Esophagus squamous epithelium (tissue), 5 donors: ENCODE measurements around the gene SHISAL2B. TPM values are rescaled to one million over a fixed set of nuclear protein-coding genes. Genes with fewer than 3 reads are reported as not detected.
A peak's percentile ranks its signal among the peaks of the same experiment; 100 is the strongest.

ENCODE experiments used
- DNase-seq: peaks from one replicate; lab custom pipeline; 2025; lab: John Stamatoyannopoulos, UW
- H3K27ac ChIP-seq, 4 donors: fragments of 200-600 bp; sonication (generic); one replicate each; pipeline ENCODE4 v1.5.1; 2016 to 2019; ENCODE audit warnings: mild to moderate bottlenecking in 1 of 4
- H3K27me3 ChIP-seq, 4 donors: fragments of 200-600 bp; sonication (generic); 1 replicate in 3 of 4; 2 replicates in 1 of 4; pipeline versions ENCODE4 v1.5.1 to v1.6.0; 2017 to 2021; ENCODE audit warnings: antibody characterized with exemption in 1 of 4
- H3K36me3 ChIP-seq, 3 donors: fragments of 200-600 bp; sonication (generic); one replicate each; pipeline ENCODE4 v1.5.1; 2016 to 2019
- H3K4me1 ChIP-seq, 3 donors: fragments of 200-600 bp; sonication (generic); one replicate each; pipeline ENCODE4 v1.5.1; 2017 to 2019
- H3K4me3 ChIP-seq, 4 donors: fragments of 200-600 bp; sonication (generic); 1 replicate in 3 of 4; 2 replicates in 1 of 4; pipeline ENCODE4 v1.5.1; 2016 to 2019; ENCODE audit warnings: mild to moderate bottlenecking in 2 of 4, moderate library complexity in 1 of 4
- H3K9me3 ChIP-seq, 3 donors: fragments of 200-600 bp; sonication (generic); one replicate each; pipeline ENCODE4 v1.5.1; 2016 to 2019
- POLR2A ChIP-seq, 4 donors: fragments of 450-650 bp; IDR thresholded peaks; one replicate each; pipeline ENCODE4 v1.6.1; 2017; ENCODE audit warnings: antibody characterized with exemption in 4 of 4, mild to moderate bottlenecking in 4 of 4, moderate library complexity in 3 of 4
- WGBS, 2 donors: methylation state at CpG; one replicate each; pipeline ENCODE4 v1.1.5; 2018; 5-methylcytosine and 5-hydroxymethylcytosine counted together
- intact Hi-C: fragments of 100-400 bp; cut with DNase I; formaldehyde crosslinking; loops from one replicate; pipeline ENCODE4 v1.15.0; 2022
- total RNA-seq, 4 donors: library from RNA; depleted of rRNA; stranded (reverse); fragments of >200 nt; gene quantifications; one replicate each; pipeline ENCODE4 v1.1.0, GENCODE V29; 2016
- TF ChIP-seq, protein P1 (sequence below), 6 experiments: fragments of 450-650 bp in 4 of 6; fragments of 200-600 bp in 2 of 6; sonication (generic) in 2 of 6; IDR thresholded peaks; one replicate each; pipeline ENCODE4 v1.5.1; 2016 to 2019; ENCODE audit warnings: antibody characterized with exemption in 6 of 6, mild to moderate bottlenecking in 4 of 6, moderate library complexity in 4 of 6
- donor health status: DM: yes; HTN: yes; CAD: no.

The SHISAL2B gene
- total RNA-seq, 4 donors from 2014 or later: not detected

- Histone ChIP-seq H3K36me3 (peaks cover 0 to 43% (median 0%) of the 10 kb centered on the region in 3 donors), H3K4me1 (peaks cover 13 to 41% (median 22%) of the 10 kb centered on the region in 3 donors), H3K27me3 (no peaks in the 10 kb centered on the region), H3K9me3 (no peaks in the 10 kb centered on the region), H3K27ac (no peak overlapping the region), H3K4me3 (no peak overlapping the region)
- intact Hi-C loops: no loop called here
- WGBS, 2 donors: 81 to 87% methylated on average over 4 of the region's 4 CpGs
- no peak for DNase-seq
- TF ChIP-seq, protein P1, sequence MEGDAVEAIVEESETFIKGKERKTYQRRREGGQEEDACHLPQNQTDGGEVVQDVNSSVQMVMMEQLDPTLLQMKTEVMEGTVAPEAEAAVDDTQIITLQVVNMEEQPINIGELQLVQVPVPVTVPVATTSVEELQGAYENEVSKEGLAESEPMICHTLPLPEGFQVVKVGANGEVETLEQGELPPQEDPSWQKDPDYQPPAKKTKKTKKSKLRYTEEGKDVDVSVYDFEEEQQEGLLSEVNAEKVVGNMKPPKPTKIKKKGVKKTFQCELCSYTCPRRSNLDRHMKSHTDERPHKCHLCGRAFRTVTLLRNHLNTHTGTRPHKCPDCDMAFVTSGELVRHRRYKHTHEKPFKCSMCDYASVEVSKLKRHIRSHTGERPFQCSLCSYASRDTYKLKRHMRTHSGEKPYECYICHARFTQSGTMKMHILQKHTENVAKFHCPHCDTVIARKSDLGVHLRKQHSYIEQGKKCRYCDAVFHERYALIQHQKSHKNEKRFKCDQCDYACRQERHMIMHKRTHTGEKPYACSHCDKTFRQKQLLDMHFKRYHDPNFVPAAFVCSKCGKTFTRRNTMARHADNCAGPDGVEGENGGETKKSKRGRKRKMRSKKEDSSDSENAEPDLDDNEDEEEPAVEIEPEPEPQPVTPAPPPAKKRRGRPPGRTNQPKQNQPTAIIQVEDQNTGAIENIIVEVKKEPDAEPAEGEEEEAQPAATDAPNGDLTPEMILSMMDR (IDR thresholded peaks at IDR 0.05): no peak
- no peak for TF ChIP-seq POLR2A (IDR thresholded peaks at IDR 0.05)
Measured at GRCh38 chr5:64763948-64764503, 73.7 kb downstream of the SHISAL2B start.

DNA sequence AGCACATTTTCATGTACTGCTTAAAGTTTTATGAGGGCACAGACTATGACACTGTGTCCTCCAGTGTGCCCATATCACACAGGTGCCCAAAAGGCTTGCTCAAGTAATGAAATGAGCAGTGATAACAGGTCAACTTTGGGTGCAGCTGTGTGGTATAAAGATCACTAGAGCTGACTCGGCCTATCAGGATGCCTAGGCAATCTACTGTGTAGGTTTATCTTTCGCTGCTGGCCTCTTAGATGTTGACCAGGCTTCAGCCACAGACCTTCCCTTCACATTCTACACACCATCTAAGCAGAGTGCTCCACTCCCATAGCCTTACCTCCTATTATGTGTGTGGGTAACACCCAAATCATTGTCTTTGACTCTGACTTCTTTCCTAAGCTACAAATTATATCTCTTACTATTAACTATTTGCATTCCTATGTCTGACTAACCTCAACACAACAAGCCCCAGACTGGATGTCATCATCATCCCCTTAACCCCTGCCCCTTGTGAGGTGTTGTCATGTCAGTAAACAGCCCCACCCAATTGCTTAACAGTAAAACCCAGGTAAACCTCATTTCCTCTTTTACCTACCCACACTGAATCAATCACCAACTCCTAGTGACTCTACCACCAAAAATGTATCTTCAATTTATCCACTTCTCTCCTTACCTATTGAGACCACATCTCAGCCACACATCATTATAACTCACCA is 75.7 kb downstream of the SHISAL2B start:
- TF ChIP-seq POLR2A (IDR thresholded peaks at IDR 0.05): no peak
- TF ChIP-seq, protein P1 (IDR thresholded peaks at IDR 0.05): no peak
- Histone ChIP-seq H3K27ac (peak overlapping the region; percentile 30 to 96 (median 90)), H3K9me3 (no peaks in the 10 kb centered on the region), H3K4me3 (peak overlapping the region in 1 of 4 donors; percentile 87), H3K4me1 (peaks cover 13 to 57% (median 32%) of the 10 kb centered on the region in 3 donors), H3K36me3 (peaks cover 0 to 36% (median 0%) of the 10 kb centered on the region in 3 donors), H3K27me3 (no peaks in the 10 kb centered on the region)
- 82 to 88% methylated on average over 2 of the region's 2 CpGs for WGBS, 2 donors
- intact Hi-C loops: no loop called here
- no peak for DNase-seq

GRCh38 chr5:64766941-64767340 is 76.6 kb downstream of the SHISAL2B start:
- Histone ChIP-seq H3K4me1 (peaks cover 13 to 62% (median 32%) of the 10 kb centered on the region in 3 donors), H3K4me3 (peak overlapping the region; percentile 84 to 95 (median 89)), H3K27ac (peak overlapping the region in 3 of 4 donors; percentile 89 to 96 (median 91)), H3K9me3 (no peaks in the 10 kb centered on the region), H3K27me3 (no peaks in the 10 kb centered on the region), H3K36me3 (peaks cover 0 to 29% (median 0%) of the 10 kb centered on the region in 3 donors)
- intact Hi-C loops: no loop called here
- TF ChIP-seq, protein P1 (IDR thresholded peaks at IDR 0.05): no peak
- no peak for TF ChIP-seq POLR2A (IDR thresholded peaks at IDR 0.05)
- no peak for DNase-seq
- WGBS, 2 donors: 64 to 66% methylated on average over 2 of the region's 2 CpGs

Other genes with a start within 250 kb of the SHISAL2B start
- 1 to 10 TPM in 1 of 4 donors, under 1 TPM in 3; 0.06 to 1.7 (median 0.15) TPM for gene RGS7BP, start 184.5 kb upstream of the SHISAL2B start, total RNA-seq
- gene SREK1IP1, start 78.2 kb downstream of the SHISAL2B start, total RNA-seq: 10 to 100 TPM in 3 of 4 donors, 1 to 10 TPM in 1; 8.4 to 17.7 (median 11.4) TPM
- gene CWC27, start 78.4 kb downstream of the SHISAL2B start, total RNA-seq: 10 to 100 TPM in 3 of 4 donors, 1 to 10 TPM in 1; 9.9 to 15.6 (median 12.1) TPM